T-helper 1 cell (primary cell): Measurements from ENCODE around the gene DDX39B.

Source experiments
- DNase-seq, 5 donors: peaks; one replicate each; pipeline ENCODE4 v3.0.0-alpha.2; 2012 to 2020

DDX39B gene

GRCh38 chr6:31546958-31547726 lies 5.3 kb upstream of the DDX39B start, which contains the start of gene NFKBIL1:
Gene NFKBIL1 (plus strand): TSS chr6:31547608. CDS start chr6:31547695, 87 bp downstream.
- peak; percentile 75 to 96 (median 83) for DNase-seq

GRCh38 chr6:31546339-31546957 lies 4.6 kb upstream of the DDX39B start, which contains the start of gene ATP6V1G2:
Gene ATP6V1G2 (minus strand): TSS chr6:31546608. CDS start chr6:31546559, 49 bp downstream.
- DNase-seq: peak; percentile 57 to 90 (median 73)

GRCh38 chr6:31545291-31545690 lies 3.5 kb upstream of the DDX39B start:
- DNase-seq: no peak

GRCh38 chr6:31544676-31545075 lies 2.9 kb upstream of the DDX39B start:
- no peak for DNase-seq

- no peak for DNase-seq
These were observed 1.8 kb upstream of the DDX39B start for GRCh38 chr6:31543639-31544038.

GRCh38 chr6:31541059-31541657 lies 645 bp downstream of the DDX39B start:
- peak; percentile 59 to 77 (median 66) for DNase-seq

GRCh38 chr6:31540640-31541039 lies 1.2 kb downstream of the DDX39B start:
- no peak for DNase-seq

GRCh38 chr6:31538805-31539400 lies 2.9 kb downstream of the DDX39B start:
- no peak for DNase-seq

- DNase-seq: no peak
These were observed 6.1 kb downstream of the DDX39B start for GRCh38 chr6:31535538-31536324.

GRCh38 chr6:31534521-31535040 lies 7.2 kb downstream of the DDX39B start:
- DNase-seq: no peak

- DNase-seq: no peak
These were observed 7.8 kb downstream of the DDX39B start for GRCh38 chr6:31534011-31534410.

GRCh38 chr6:31533455-31533841 lies 8.4 kb downstream of the DDX39B start:
- no peak for DNase-seq

GRCh38 chr6:31532644-31533454 lies 9.0 kb downstream of the DDX39B start:
- no peak for DNase-seq

- no peak for DNase-seq
These were observed 9.8 kb downstream of the DDX39B start for GRCh38 chr6:31531771-31532643.

GRCh38 chr6:31531162-31531561 lies 10.6 kb downstream of the DDX39B start:
- no peak for DNase-seq

GRCh38 chr6:31530659-31531058 lies 11.1 kb downstream of the DDX39B start:
- DNase-seq: no peak

- no peak for DNase-seq
These were observed 12.3 kb downstream of the DDX39B start for GRCh38 chr6:31529329-31530150.

- no peak for DNase-seq
These were observed 12.9 kb downstream of the DDX39B start, which contains the start of gene MCCD1 for GRCh38 chr6:31528821-31529328. Gene MCCD1 (plus strand): TSS chr6:31528962. CDS start chr6:31529015, 53 bp downstream.

GRCh38 chr6:31528307-31528777 lies 13.5 kb downstream of the DDX39B start:
- no peak for DNase-seq
